NCI-H82 (cell line): ENCODE data around the gene CCSER2.
A peak's percentile ranks its signal among the peaks of the same experiment; 100 is the strongest.
"Not testable (repeated sequence)": the region's sequence is repeated elsewhere in the genome, so short reads cannot be mapped to it uniquely, and the experiment has no call there.

Experiments
- DNase-seq: peaks from one replicate; lab custom pipeline; 2025; lab: John Stamatoyannopoulos, UW

Gene CCSER2

DNA sequence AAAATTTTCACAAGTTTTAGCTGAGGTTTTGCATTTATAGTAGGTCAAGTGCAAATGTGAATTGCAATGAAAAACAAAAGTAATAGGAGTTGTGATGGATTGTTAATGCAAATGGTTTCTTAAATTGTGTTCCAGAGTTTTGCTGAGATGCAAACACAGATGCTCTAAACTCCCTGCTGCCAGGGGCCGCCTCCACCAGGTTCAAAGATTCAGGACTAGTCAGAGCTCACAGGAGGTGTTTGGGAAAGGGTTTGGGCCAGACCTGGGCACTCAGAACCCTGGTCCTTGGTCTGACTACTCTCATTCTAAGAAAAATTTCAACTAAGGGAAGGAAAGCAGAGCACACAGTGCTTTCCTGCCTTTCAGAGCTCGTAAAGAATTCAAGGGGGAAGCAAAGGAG lies 193.1 kb downstream of the CCSER2 start:
- no peak for DNase-seq

DNA sequence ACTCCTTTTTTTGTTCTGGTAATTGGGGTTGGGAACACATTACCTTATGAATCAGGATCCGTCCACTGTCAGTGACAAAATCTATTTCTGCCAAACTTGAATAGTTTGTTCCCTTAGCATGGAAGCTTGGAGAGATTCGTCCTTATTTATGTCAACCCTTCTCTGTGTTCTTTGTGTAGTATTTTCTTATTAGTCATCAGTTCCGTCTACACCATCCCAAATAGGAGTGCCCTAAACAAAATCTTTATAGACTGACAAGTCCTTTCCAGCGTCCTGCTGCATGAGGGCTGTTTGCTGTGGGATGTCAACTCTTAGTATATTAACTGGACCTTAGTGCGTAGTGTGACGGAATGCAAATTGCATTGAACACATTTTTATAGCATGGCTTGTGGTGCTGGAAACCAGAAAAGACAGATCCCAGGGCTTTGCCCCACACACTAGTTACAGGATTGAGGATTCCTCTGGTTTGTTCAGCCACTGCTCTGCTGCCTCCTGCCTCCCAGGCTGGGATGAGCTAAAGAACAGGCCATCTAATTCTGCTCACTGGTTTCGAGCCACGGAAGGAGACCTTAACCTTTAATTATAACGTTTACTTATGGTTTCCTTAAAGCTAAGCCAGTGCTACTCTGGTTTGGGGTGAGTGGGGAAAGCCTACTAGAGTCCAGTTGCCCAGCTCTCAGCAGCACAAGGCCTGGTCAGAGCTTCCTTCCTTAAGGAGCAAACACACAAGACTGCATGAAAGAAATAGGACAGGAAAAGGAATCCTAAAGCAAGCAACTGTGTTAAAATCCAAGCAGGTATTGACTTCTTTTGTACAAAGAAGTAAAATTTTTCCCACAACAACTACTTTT lies 194.4 kb downstream of the CCSER2 start:
- no peak for DNase-seq

DNA sequence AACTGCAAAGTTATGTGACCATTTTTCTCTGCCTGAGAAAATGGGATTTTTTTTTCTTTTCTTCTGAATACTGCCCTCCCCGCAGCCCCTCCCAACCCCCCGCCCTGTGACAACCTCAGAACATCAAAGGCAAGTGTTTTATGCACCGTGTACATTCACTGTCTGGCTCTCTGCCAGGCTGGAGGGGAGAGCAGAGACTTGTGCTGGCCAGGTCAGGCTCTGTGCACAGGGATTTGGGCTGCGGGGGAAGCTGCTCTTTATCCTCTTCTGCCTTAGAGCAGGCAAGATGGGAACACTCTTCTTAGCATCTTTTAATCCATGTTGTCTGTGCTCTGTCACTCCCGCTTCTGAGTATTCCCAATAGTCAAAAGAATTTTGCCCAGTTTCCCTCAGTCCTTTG lies 195.1 kb downstream of the CCSER2 start:
- peak; percentile 56 for DNase-seq

GRCh38 chr10:84524435-84524834 lies 196.0 kb downstream of the CCSER2 start:
- no peak for DNase-seq

DNA sequence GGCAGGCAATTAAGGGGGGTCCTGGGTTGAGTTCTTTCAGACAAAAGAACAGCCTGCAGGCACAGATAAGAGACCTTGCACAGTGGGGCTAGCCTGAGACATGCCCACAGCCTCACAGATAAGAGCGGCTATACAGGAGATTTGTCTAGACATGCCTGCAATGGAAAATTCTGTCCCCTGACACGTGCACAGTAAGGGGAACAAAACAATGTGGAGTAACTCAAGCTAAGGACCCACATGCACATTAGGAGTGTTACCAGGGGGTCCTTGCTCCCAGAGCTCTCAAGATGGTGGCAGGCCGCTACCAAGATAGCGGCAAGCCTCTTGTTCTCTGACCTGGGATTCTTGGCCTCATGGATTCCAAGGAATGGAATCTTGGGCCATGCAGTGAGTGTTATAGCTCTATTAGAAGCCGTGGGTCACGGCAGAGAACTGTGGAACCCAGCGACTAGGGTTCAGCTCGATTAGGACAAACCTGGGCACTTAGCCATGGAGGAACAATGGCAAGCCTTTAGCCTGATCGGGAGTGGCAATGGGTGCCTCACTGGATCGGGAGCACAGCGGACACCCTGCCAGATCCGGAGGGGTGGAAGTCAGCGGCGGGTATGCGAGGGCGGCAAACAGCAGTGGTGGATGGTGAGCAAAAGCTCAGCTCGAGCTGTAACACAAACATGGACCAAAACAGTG lies 196.9 kb downstream of the CCSER2 start:
- no peak for DNase-seq

DNA sequence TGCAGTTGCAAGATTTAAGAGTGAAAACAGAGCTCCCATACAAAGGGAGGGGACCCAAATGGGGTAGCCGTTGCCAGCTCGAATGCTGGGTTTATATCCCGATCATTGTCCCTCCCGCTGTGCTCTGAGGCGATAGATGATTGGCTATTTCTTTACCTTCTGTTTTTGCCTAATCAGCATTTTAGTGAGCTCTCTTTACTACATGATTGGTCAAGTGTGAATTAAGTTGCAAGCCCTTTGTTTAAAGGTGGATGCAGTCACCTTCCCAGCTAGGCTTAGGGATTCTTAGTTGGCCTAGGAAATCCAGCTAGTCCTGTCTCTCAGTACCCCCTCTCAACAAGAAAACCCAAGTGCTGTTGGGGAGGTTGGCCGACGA lies 197.4 kb downstream of the CCSER2 start:
- DNase-seq: not testable (repeated sequence)

DNA sequence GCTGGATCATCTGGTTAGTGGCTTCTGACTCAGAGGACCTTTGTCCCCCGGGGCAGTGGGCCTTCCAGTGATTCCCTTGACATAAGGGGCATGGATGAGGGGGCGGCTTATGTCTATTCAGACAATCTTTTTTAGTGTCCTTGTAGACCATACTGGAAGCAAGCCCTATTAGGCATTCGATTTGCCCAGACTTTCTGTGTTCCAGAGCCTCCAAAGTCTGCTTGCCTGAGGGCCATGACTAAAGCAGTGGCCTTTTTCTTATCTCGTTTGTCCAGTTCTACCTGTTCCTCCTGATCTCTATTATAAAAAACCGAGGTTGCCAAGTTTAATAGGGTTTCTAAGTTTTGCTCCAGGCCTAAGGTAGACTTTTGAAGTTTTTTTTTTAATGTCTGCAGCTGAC lies 199.0 kb downstream of the CCSER2 start:
- DNase-seq: not testable (repeated sequence)

DNA sequence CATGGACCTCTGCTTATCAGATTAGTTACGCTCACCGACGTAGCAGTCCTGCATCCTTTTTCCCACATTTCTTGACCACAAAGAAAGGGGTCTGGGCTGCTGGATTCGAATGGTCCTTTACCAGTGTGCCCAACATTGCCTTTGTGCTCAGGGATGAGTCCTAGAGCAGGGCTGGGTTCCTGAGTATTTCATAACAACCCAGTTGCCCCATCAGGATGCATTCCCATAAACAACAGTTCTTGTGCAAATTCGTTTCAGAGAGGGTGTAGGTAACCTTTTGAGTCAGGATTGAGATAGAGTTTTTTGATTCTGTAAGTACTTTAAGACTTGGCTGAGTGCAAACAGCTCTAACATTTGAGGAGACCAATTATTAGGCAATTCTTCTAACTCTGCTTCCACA lies 200.1 kb downstream of the CCSER2 start:
- DNase-seq: not testable (repeated sequence)

- DNase-seq: no peak
These were observed 202.4 kb downstream of the CCSER2 start for GRCh38 chr10:84530724-84531325.

DNA sequence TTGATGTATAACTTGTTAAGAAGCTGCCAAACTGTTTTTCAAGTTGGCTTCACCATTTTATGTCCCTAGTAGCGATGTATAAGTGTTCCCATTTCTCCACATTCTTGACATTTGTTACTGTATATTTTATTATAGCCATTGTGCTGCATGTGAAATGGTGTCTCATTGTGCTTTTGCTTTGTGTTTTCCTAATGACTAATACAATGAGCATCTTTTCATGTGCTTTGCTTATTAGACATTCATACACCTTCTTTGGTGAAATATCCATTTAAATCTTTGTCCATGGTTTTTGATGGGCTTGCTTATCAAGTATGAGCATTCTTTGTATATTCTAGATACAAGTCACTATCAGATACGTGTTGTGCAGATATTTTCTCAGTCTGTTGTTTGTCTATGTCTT lies 203.0 kb downstream of the CCSER2 start:
- no peak for DNase-seq

DNA sequence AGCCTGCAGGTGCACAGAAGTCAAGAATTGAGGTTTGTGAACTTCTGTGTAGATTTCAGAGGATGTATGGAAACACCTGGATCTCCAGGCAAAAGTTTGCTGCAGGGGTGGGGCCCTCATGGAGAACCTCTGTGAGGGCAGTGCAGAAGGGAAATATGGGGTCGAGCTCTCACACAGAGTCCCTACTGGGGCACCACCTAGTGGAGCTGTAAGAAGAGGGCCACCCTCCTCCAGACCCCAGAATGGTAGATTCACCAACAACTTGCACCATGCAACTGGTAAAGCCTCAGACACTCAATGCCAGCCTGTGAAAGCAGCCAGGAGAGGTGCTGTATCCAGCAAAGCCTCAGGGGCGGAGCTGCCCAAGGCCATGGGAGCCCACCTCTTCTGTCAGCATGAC lies 205.8 kb downstream of the CCSER2 start:
- DNase-seq: no peak

- peak; percentile 85 for DNase-seq
These were observed 209.1 kb downstream of the CCSER2 start for GRCh38 chr10:84537447-84537931.

GRCh38 chr10:84538036-84538435 lies 209.6 kb downstream of the CCSER2 start:
- DNase-seq: no peak

DNA sequence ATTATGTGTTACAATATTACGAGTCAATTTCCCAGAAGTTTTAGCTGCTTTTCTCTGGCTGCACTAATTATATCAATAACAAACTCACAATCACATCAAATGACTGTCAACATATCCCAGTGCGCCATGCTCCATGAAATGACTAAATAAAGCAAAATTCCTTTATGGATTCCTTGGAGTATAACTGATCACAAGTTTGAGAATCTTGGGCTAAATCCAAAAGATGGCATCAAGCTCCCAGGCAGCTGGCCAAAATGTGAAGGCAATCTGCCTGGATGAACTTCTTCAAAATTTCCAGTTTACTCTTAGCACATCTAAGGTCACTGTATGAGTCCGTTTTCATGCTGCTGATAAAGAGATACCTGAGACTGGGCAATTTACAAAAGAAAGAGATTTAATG lies 210.8 kb downstream of the CCSER2 start:
- no peak for DNase-seq

DNA sequence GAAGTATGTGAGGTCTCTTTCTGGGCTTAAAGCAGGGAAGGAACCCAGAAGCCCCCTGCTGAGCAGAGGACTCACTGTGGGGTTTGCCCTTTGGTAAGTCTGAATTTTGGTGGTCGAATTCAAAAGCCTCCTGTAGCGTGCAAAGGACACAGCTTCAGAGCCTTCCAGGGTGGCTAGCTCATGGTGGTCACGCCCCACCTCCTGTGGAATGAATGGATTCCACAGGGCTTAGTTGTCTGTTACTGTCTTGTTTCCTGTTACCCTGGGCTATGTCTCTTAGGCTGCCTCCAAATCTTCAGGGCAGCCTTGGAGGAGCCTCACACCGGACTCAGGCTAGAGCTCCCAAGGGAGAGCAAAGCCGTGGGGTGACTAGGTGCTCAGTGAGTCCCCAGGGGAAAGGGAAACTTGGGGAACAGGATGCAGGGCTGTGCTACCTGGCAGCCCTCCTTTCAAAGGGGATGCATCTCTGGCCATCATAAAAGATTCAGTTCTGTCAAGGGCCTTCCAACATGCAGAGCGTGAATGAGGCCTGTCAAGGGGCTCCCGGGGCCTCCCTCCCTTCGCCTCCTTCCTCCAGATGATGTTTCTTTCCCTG lies 211.7 kb downstream of the CCSER2 start:
- DNase-seq: no peak

DNA sequence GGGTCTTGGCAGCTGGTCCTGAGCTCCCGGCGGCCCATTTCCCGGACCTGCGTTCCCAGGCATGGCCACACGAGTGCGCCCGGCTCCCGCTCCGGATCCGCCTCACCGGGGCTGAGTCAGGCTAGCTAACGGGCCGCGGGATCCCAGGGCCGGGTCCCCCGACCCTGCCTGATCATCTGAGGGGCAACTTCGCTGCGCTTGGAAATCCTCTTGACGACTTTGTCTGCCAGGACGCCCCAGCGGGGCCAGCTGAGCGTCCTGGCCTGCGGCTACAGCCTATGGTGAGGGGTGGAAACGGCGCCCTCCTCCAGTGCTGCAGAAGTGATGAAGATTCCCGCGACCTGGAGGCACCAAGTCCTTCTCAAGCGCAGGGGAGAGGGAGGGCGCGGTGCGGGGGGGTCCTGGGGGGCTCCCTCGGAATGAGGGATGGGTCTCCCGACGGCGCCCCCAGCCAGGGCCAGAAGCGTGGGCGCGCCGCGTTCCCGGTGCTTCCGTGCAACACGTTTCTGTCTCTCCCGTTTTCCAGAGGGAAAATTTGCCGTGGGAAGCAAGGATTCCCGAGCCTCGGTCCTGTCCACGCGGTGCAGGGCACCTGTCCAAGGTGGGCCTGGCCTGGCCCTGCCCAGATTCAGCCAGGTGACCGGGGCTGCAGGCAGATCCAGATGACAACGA lies 212.4 kb downstream of the CCSER2 start:
- DNase-seq: peak; percentile 26

- DNase-seq: no peak
These were observed 212.9 kb downstream of the CCSER2 start for GRCh38 chr10:84541289-84541637.

GRCh38 chr10:84542522-84543490 lies 214.4 kb downstream of the CCSER2 start:
- DNase-seq: peak; percentile 77

DNA sequence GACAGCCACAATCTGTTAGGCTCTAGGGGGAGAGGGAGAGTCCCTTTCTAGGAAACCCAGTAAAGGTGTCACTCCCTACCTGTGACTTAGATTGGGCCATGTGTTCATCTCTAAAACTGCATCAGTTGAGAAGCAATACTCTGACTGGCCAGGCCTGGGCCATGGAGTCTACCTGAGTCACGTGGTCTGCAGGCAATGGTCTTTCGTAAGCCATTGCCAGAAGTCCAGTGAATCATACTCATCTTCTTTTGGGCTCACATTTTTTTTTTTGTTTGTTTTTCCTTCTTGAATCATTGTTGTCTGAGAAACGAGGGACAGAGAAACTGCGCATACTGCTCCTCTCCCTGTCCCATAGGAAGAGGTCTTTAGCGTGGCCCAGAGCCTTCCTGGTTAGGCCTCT lies 215.6 kb downstream of the CCSER2 start:
- no peak for DNase-seq

- no peak for DNase-seq
These were observed 217.3 kb downstream of the CCSER2 start for GRCh38 chr10:84545651-84546050.

- no peak for DNase-seq
These were observed 218.2 kb downstream of the CCSER2 start for GRCh38 chr10:84546609-84547008.
